Activated CD4-positive, alpha-beta T cell treated with anti-CD3 and anti-CD28 coated beads, Interleukin-2, Interleukin-6, amounts not matched to agents 100 ng/mL and 50 ng/mL, durations not matched to agents 16 hours and 8 hours (primary cell): ENCODE data around the gene TIMM17A.
"Not testable (repeated sequence)": the region's sequence is repeated elsewhere in the genome, so short reads cannot be mapped to it uniquely, and the experiment has no call there.

Source experiments
- DNase-seq: peaks from one replicate; pipeline ENCODE4 v3.0.0-alpha.2; 2020

TIMM17A gene

GRCh38 chr1:202016811-202017748 lies 61.8 kb downstream of the TIMM17A start:
- no peak for DNase-seq

DNA sequence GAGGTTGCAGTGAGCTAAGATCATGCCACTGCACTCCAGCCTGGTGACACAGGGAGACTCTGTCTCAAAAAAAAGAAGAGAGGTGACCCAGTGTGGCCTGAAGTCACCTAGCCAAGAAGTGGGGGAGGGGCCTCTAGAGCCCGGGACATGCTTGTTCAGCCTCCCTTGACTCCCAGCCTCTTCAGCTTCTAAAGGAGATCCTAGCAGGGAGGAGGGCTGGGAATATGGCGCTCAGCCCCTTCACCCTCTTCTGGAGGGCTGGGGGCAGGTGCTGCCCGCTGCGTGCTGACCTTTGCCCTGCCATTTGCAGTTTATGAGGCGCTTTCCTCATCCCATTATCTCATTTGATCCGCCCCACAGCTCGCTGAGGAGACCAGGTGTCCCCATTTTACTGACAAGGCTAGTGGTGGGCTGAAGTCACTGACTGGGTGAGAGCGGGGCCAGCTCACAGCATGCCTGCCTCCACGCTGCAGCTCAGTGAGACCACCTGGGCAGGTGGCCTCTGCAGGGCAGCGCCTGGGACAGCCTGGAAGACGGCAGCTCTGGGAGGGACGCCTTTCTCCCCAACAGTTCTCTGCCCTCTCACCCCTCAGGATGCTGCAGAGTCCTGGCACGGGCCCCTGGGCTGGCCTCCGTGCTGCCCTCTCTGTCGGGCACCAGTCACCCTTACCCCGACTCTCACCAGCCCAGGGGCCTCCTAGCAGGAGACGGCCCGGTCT lies 62.6 kb downstream of the TIMM17A start:
- DNase-seq: no peak

GRCh38 chr1:202018468-202019234 lies 63.3 kb downstream of the TIMM17A start:
- DNase-seq: no peak

GRCh38 chr1:202019235-202019558 lies 63.9 kb downstream of the TIMM17A start:
- DNase-seq: not testable (repeated sequence)
